PFSK-1 (cell line): Measurements from ENCODE around the gene CDH2.

Experiments used
- FOXP2 ChIP-seq: optimal IDR thresholded peaks from 2 replicates; pipeline ENCODE3; 2011; ENCODE audit warnings: borderline replicate concordance, control low read depth, inconsistent platforms; ENCODE audit not compliant: insufficient read depth; ENCODE audit errors: extremely low read length, extremely low read depth
- POLR2AphosphoS5 ChIP-seq: IDR thresholded peaks from 2 replicates; pipeline ENCODE4 v1.6.1; 2012; ENCODE audit warnings: low read depth, mild to moderate bottlenecking, control low read depth, low read length, moderate library complexity
- REST ChIP-seq, 2 experiments: IDR thresholded peaks; 2 replicates each; pipeline versions ENCODE4 v1.6.1 to v1.8.0; 2011 to 2012; ENCODE audit warnings: low read depth in 2 of 2, low read length in 2 of 2, control low read depth in 1 of 2, inconsistent platforms in 1 of 2, mild to moderate bottlenecking in 1 of 2, moderate library complexity in 1 of 2; ENCODE audit not compliant: insufficient read depth in 1 of 2
- SIN3A ChIP-seq: IDR thresholded peaks from 2 replicates; pipeline ENCODE4 v1.6.1; 2012; ENCODE audit warnings: mild to moderate bottlenecking, low read length, moderate library complexity, borderline replicate concordance; ENCODE audit not compliant: insufficient read depth
- TAF1 ChIP-seq: IDR thresholded peaks from 2 replicates; pipeline ENCODE4 v1.6.1; 2012; ENCODE audit warnings: low read length, control low read depth, borderline replicate concordance; ENCODE audit not compliant: insufficient read depth

Gene CDH2

GRCh38 chr18:28164771-28165483 lies 12.0 kb downstream of the CDH2 start:
- TF ChIP-seq TAF1 (no peak), FOXP2 (no peak), REST (IDR thresholded peaks at IDR 0.05; ENCODE audit: insufficient read depth in 1 of 2, low read depth in 2 of 2, low read length in 2 of 2) (no peak), POLR2AphosphoS5 (no peak)

DNA sequence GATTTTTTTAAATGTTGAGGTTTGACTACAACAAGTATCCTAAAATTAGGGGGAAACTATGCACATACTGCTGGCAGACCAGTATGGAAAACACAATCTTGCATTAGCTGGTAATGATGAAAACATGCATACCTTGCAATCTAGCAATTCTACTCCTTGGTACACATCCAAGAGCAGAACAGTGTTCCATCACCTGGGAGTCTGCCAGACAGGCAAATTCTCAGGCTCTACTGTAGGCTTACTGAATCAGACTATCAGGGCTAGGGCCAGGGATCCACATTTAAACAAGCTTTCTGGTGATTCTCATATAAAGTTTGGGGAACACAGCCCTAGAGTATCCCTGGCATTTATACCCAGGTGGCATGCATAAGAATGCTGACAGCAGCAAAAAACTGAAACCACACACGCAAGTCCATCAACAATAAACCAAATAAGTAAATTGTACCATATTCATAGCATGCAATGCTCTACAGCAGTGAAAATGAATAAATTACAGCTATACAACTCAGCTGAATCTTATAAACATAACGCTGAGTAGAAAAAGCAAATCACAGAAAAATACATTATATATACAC lies 13.6 kb downstream of the CDH2 start:
- TF ChIP-seq REST (IDR thresholded peaks at IDR 0.05; ENCODE audit: insufficient read depth in 1 of 2, low read depth in 2 of 2, low read length in 2 of 2), result no peak
- TF ChIP-seq FOXP2, result no peak
- no peak for TF ChIP-seq SIN3A
- no peak for TF ChIP-seq TAF1
- no peak for TF ChIP-seq POLR2AphosphoS5

DNA sequence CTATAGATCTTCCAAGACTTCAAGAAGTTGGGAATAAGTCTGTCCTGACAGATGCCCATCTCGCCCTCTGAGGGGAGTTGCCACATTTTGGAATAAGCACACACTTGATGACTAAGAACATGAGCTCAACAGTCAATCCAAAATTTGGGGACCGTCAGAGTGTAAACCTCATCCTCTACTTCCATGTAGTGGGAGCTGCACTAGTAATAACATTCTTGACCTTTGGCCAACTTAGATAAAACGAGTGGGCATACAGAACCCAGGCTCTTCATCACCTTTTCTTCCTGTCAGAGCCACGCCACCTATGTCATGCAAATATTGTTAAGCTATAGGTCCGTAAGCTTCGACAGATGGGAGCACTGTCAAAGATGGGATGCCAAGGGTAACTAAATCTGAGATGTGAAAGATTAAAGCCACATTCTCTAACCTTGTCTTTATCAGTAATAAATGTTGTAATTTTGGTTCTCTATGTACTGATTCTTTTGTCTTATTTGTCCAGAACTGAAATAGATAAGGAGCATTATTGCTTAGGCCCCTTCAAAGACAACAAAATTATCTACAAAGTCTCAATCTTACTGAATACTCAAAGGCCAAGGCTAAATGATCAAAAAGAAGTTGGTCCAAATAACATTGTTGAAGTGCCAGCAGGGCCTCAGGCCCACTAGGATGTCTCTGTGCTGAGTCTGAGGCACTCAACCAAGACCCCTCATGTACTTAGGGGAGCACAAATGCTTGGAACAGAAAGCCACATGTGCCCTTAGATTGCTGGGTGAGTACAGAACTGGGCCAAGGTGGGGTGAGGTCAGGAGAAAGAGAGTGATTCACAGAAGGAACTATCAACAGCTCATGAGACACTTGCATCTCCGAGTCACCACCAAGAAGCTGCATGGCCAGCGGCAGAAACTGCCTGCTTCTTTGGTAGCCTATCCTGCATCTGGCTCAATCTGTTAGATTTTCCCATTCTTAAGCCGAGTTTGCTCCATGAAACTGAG lies 15.0 kb downstream of the CDH2 start:
- TF ChIP-seq SIN3A, result no peak
- TF ChIP-seq TAF1, result no peak
- TF ChIP-seq FOXP2, result no peak
- no peak for TF ChIP-seq POLR2AphosphoS5
- TF ChIP-seq REST (IDR thresholded peaks at IDR 0.05; ENCODE audit: insufficient read depth in 1 of 2, low read depth in 2 of 2, low read length in 2 of 2), result no peak

DNA sequence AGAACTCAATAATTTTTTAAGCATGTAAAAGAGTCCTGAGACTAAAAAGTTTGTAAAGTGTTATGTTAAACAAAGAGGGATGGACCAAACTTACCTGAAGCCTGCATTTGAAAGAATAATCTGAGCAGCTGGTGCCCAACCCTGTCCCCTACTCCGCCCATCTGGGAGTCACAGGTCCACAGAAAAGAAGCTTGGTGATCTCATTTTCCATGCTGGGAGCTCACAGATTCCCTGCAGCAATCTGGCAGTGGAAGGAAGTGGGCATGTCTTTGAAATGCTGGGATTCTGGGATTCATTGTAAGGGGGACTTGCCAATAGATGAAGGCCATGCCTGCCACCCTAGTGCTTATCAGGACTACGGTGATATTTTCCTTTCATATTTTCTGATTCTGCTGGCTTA lies 17.9 kb downstream of the CDH2 start:
- TF ChIP-seq POLR2AphosphoS5 (no peak), FOXP2 (no peak), REST (IDR thresholded peaks at IDR 0.05; ENCODE audit: insufficient read depth in 1 of 2, low read depth in 2 of 2, low read length in 2 of 2) (no peak), SIN3A (no peak), TAF1 (no peak)
